OCI-LY1 (cell line): ENCODE measurements around the gene GLB1L.

Experiments used
- H2AFZ ChIP-seq: fragments of 200-600 bp; sonication (generic), shearing (Covaris generic); 2 replicates; pipeline ENCODE4 v1.6.0; 2014; ENCODE audit warnings: antibody characterized with exemption, mild to moderate bottlenecking, low read length
- H3F3A ChIP-seq: fragments of 200-600 bp; sonication (generic), shearing (Covaris generic); 2 replicates; pipeline ENCODE4 v1.6.0; 2014; ENCODE audit warnings: mild to moderate bottlenecking, antibody characterized with exemption, low read length, moderate library complexity; ENCODE audit not compliant: insufficient read depth
- H3K27ac ChIP-seq: fragments of 200-600 bp; sonication (generic); 2 replicates; pipeline ENCODE4 v1.5.1; 2014; ENCODE audit warnings: low read length, mixed run types, mild to moderate bottlenecking, low read depth; ENCODE audit not compliant: poor library complexity, severe bottlenecking
- H3K27me3 ChIP-seq: fragments of 200-600 bp; sonication (generic); 2 replicates; pipeline ENCODE4 v1.6.0; 2014; ENCODE audit warnings: antibody characterized with exemption, mild to moderate bottlenecking, low read length, moderate library complexity; ENCODE audit not compliant: insufficient read depth
- H3K36me3 ChIP-seq: fragments of 200-600 bp; sonication (generic); 2 replicates; pipeline ENCODE4 v1.6.1; 2014; ENCODE audit warnings: mild to moderate bottlenecking, antibody characterized with exemption, low read length, moderate library complexity, mixed read lengths; ENCODE audit not compliant: insufficient read depth
- H3K4me1 ChIP-seq: fragments of 200-600 bp; sonication (generic); 2 replicates; pipeline ENCODE4 v1.5.1; 2014; ENCODE audit warnings: mild to moderate bottlenecking, low read length, moderate library complexity; ENCODE audit not compliant: insufficient read depth, severe bottlenecking
- H3K4me2 ChIP-seq: fragments of 200-600 bp; sonication (generic), shearing (Covaris generic); 2 replicates; pipeline ENCODE4 v1.6.1; 2014; ENCODE audit warnings: low read length
- H3K4me3 ChIP-seq: fragments of 200-600 bp; sonication (generic); 2 replicates; pipeline ENCODE4 v1.5.1; 2014; ENCODE audit warnings: low read length, low read depth, mild to moderate bottlenecking, mixed read lengths; ENCODE audit not compliant: poor library complexity, severe bottlenecking
- H3K79me2 ChIP-seq: fragments of 200-600 bp; shearing (Covaris generic); 2 replicates; pipeline ENCODE4 v1.6.1; 2016; ENCODE audit warnings: mixed run types, low read length, mixed read lengths; ENCODE audit not compliant: insufficient read depth
- H3K9ac ChIP-seq: fragments of 200-600 bp; sonication (generic), shearing (Covaris generic); 2 replicates; pipeline ENCODE4 v1.6.1; 2014; ENCODE audit warnings: mild to moderate bottlenecking, low read length, mixed read lengths
- H3K9me2 ChIP-seq: fragments of 200-600 bp; sonication (generic), shearing (Covaris generic); 2 replicates; pipeline ENCODE4 v1.6.1; 2014; ENCODE audit warnings: low read depth, mild to moderate bottlenecking, low read length, mixed read lengths
- H3K9me3 ChIP-seq: fragments of 200-600 bp; shearing (Covaris generic); 2 replicates; pipeline ENCODE4 v1.6.1; 2014; ENCODE audit warnings: low read length, mixed read lengths
- H4K20me1 ChIP-seq: fragments of 200-600 bp; sonication (generic), shearing (Covaris generic); 2 replicates; pipeline ENCODE4 v1.6.0; 2016; ENCODE audit warnings: mild to moderate bottlenecking, low read length; ENCODE audit not compliant: insufficient read depth
- EZH2 ChIP-seq: fragments of 200-600 bp; sonication (generic), shearing (Covaris generic); IDR thresholded peaks from 2 replicates; pipeline ENCODE4 v1.8.0; 2017; ENCODE audit warnings: borderline replicate concordance, mixed run types, mild to moderate bottlenecking, antibody characterized with exemption, low read length, moderate library complexity, mixed read lengths
- TF ChIP-seq, protein P1 (sequence below): fragments of 200-600 bp; sonication (generic), shearing (Covaris generic); IDR thresholded peaks from 2 replicates; pipeline ENCODE4 v1.5.1; 2017; ENCODE audit warnings: mild to moderate bottlenecking, antibody characterized with exemption, low read length, moderate library complexity, mixed read lengths

GLB1L gene

DNA sequence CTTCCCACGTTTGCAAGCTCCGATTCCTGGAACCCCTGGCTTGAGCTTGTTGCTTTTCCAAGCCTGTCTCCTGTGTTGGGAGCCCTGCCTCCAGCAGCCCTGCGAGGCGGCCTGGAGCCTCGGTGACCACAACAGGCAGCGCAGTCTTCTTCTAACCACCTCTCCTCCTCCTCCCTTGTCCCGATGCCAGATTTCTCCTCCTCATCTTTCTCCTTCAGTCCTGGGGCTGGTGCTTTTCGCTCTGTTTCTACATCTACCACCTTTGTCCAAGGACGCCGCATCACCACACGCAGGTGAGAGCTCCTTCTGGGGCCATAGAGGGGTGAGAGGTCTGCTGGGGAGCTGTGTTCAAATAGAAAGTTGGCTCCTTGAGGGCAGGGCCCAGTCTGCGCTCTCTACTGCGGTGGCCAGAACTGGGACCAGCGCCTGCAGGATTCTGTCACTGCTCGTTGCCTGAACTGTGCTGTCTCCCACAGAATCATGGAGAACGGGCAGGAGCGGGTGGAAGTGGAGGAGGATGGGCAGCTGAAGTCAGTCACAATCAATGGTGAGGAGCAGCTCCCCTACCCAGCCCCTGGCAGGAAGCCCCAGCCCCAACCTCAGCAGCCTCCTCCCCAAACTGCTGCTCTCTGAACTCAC is 37.8 kb upstream of the GLB1L start:
- Histone ChIP-seq H3K9me3 (no peaks in the 10 kb centered on the region), H3K36me3 (peaks cover 54% of the 10 kb centered on the region)

DNA sequence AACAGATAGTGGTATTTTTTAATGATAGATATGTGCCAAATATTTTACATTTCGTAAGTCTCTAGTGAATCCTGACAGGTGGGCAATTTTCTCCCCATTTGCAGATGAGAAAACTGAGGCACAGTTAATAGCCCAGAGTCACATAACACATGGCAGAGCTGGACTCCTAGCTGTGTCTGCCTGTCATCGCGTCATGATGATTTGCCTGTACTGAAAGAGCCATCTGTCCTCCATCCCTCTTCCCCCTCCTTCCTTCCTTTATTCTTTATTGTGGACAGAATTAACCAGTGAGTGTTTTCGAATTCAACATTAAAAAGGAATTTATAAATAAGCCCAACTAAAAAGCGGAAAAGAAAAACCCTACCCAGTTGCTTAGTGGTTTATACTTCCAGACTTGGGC is 37.1 kb upstream of the GLB1L start:
- Histone ChIP-seq H3K36me3 (peaks cover 54% of the 10 kb centered on the region), H3K9ac (no peak overlapping the region)
- TF ChIP-seq, protein P1, sequence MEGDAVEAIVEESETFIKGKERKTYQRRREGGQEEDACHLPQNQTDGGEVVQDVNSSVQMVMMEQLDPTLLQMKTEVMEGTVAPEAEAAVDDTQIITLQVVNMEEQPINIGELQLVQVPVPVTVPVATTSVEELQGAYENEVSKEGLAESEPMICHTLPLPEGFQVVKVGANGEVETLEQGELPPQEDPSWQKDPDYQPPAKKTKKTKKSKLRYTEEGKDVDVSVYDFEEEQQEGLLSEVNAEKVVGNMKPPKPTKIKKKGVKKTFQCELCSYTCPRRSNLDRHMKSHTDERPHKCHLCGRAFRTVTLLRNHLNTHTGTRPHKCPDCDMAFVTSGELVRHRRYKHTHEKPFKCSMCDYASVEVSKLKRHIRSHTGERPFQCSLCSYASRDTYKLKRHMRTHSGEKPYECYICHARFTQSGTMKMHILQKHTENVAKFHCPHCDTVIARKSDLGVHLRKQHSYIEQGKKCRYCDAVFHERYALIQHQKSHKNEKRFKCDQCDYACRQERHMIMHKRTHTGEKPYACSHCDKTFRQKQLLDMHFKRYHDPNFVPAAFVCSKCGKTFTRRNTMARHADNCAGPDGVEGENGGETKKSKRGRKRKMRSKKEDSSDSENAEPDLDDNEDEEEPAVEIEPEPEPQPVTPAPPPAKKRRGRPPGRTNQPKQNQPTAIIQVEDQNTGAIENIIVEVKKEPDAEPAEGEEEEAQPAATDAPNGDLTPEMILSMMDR = no peak
- TF ChIP-seq EZH2 = no peak

More for the DNA sequence above, 37.8 kb upstream of the GLB1L start:
- H3K4me2 ChIP-seq = no peak overlapping the region
- H4K20me1 ChIP-seq = no peaks in the 10 kb centered on the region
- H3K4me3 ChIP-seq = no peak overlapping the region
- H3K27me3 ChIP-seq = no peaks in the 10 kb centered on the region
- H2AFZ ChIP-seq = no peak overlapping the region
- no peak overlapping the region for H3K27ac ChIP-seq
- TF ChIP-seq, protein P1 = no peak
- no peak for TF ChIP-seq EZH2
- H3K4me1 ChIP-seq = peaks cover 32% of the 10 kb centered on the region
- H3K9me2 ChIP-seq = no peaks in the 10 kb centered on the region
- no peaks in the 10 kb centered on the region for H3K79me2 ChIP-seq
- H3K9ac ChIP-seq = no peak overlapping the region
- H3F3A ChIP-seq = no peaks in the 10 kb centered on the region

DNA sequence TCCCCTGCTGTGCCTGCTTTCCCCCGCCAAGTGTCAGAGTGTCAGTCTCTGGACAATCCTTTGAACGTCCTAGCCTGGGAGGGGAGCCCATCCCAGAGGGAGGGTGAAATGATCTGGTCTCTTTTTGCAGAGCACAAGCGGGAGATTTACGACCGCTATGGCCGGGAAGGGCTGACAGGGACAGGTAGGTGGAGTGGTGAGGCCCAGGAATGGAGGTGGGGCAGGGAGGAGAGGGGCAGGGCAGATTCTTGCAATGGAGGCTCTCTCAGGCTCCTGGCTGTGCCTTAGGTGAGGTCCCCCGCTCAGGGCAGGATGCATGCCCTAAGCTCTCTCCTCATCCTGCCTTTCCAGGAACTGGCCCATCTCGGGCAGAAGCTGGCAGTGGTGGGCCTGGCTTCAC is 36.3 kb upstream of the GLB1L start:
- Histone ChIP-seq H3K79me2 (peaks cover 8% of the 10 kb centered on the region), H3K9me3 (no peaks in the 10 kb centered on the region), H3K9ac (no peak overlapping the region), H3K4me1 (peaks cover 39% of the 10 kb centered on the region), H3K4me3 (no peak overlapping the region), H3K27ac (no peak overlapping the region), H3K27me3 (no peaks in the 10 kb centered on the region), H3F3A (no peaks in the 10 kb centered on the region), H3K9me2 (no peaks in the 10 kb centered on the region), H3K36me3 (peaks cover 53% of the 10 kb centered on the region), H2AFZ (no peak overlapping the region), H4K20me1 (no peaks in the 10 kb centered on the region), H3K4me2 (no peak overlapping the region)
- TF ChIP-seq, protein P1 = no peak
- TF ChIP-seq EZH2 = no peak

More for the DNA sequence above, 37.1 kb upstream of the GLB1L start:
- Histone ChIP-seq H2AFZ (no peak overlapping the region), H3K4me1 (peaks cover 35% of the 10 kb centered on the region), H3K9me2 (no peaks in the 10 kb centered on the region), H3K4me3 (no peak overlapping the region), H3K9me3 (no peaks in the 10 kb centered on the region), H3K27me3 (no peaks in the 10 kb centered on the region), H3F3A (no peaks in the 10 kb centered on the region), H4K20me1 (no peaks in the 10 kb centered on the region), H3K4me2 (no peak overlapping the region), H3K79me2 (peaks cover 2% of the 10 kb centered on the region), H3K27ac (no peak overlapping the region)
